Stomach (tissue), 4 donors: ENCODE measurements around the gene ERCC4.

ENCODE experiments used
- CTCF ChIP-seq, 7 experiments: fragments of 450-650 bp in 4 of 7; fragments of 200-600 bp in 3 of 7; sonication (generic) in 3 of 7; IDR thresholded peaks; one replicate each; pipeline ENCODE4 v1.5.1; 2016 to 2019; ENCODE audit warnings: antibody characterized with exemption in 7 of 7, control low read depth in 2 of 7, mild to moderate bottlenecking in 1 of 7
- EP300 ChIP-seq: sonication (generic); formaldehyde crosslinking; IDR thresholded peaks from one replicate; pipeline ENCODE4 v1.6.1; 2017; ENCODE audit warnings: antibody characterized with exemption
- POLR2A ChIP-seq, 4 donors: fragments of 450-650 bp; IDR thresholded peaks; one replicate each; pipeline ENCODE4 v1.6.1; 2016; ENCODE audit warnings: antibody characterized with exemption in 4 of 4, control low read depth in 2 of 4, mild to moderate bottlenecking in 1 of 4, moderate library complexity in 1 of 4

GRCh38 chr16:13911306-13911705 lies 8.6 kb upstream of the ERCC4 start:
- TF ChIP-seq POLR2A (IDR thresholded peaks at IDR 0.05) (no peak), CTCF (IDR thresholded peaks at IDR 0.05) (no peak), EP300 (no peak)
